DND-41 (cell line): ENCODE measurements around the gene SLC35F4.

Experiments
- ATAC-seq: fragments of 200-7000 bp; cut with Tn5 transposase; 3 replicates; pipeline ENCODE4 v1.9.1; 2021; ENCODE audit warnings: low read depth; ENCODE audit not compliant: insufficient read depth
- DNase-seq: peaks from one replicate; pipeline ENCODE4 v3.0.0-alpha.2; 2020
- H2AFZ ChIP-seq: 2 replicates; pipeline ENCODE4 v1.6.0; 2012; ENCODE audit warnings: low read depth, low read length
- H3K27ac ChIP-seq: 2 replicates; pipeline ENCODE4 v1.5.1; 2012; ENCODE audit warnings: low read length, inconsistent platforms
- H3K27me3 ChIP-seq: fragments of 200-600 bp; sonication (generic); 2 replicates; pipeline ENCODE4 v1.6.0; 2012; ENCODE audit warnings: low read length, mild to moderate bottlenecking, inconsistent platforms; ENCODE audit not compliant: insufficient read depth, poor library complexity
- H3K36me3 ChIP-seq: 2 replicates; pipeline ENCODE4 v1.5.1; 2012; ENCODE audit warnings: low read length, inconsistent platforms; ENCODE audit not compliant: insufficient read depth
- H3K4me1 ChIP-seq: 2 replicates; pipeline ENCODE4 v1.5.1; 2012; ENCODE audit warnings: mild to moderate bottlenecking, low read length; ENCODE audit not compliant: insufficient read depth
- H3K4me2 ChIP-seq: 2 replicates; pipeline ENCODE4 v1.6.0; 2012; ENCODE audit warnings: mild to moderate bottlenecking, moderate library complexity, low read length, inconsistent platforms; ENCODE audit not compliant: insufficient read depth
- H3K4me3 ChIP-seq, 2 experiments: fragments of 200-600 bp in 1 of 2; shearing (Covaris generic) in 1 of 2; 2 replicates each; pipeline ENCODE4 v1.5.1; 2012 to 2016; ENCODE audit warnings: inconsistent platforms in 2 of 2, low read length in 2 of 2, mild to moderate bottlenecking in 2 of 2, low read depth in 1 of 2, moderate library complexity in 1 of 2
- H3K79me2 ChIP-seq: 2 replicates; pipeline ENCODE4 v1.6.0; 2012; ENCODE audit warnings: low read length, inconsistent platforms; ENCODE audit not compliant: insufficient read depth
- H3K9ac ChIP-seq: 2 replicates; pipeline ENCODE4 v1.6.0; 2012; ENCODE audit warnings: low read depth, mild to moderate bottlenecking, inconsistent platforms, low read length, moderate library complexity
- H3K9me3 ChIP-seq: 2 replicates; pipeline ENCODE4 v1.5.1; 2012; ENCODE audit warnings: low read length, moderate library complexity, mild to moderate bottlenecking, inconsistent platforms; ENCODE audit not compliant: insufficient read depth, severe bottlenecking
- H4K20me1 ChIP-seq: 2 replicates; pipeline ENCODE4 v1.6.0; 2012; ENCODE audit warnings: low read length; ENCODE audit not compliant: insufficient read depth
- CTCF ChIP-seq: IDR thresholded peaks from 2 replicates; pipeline ENCODE4 v1.5.1; 2012; ENCODE audit warnings: borderline replicate concordance, low read length, moderate library complexity, mild to moderate bottlenecking; ENCODE audit not compliant: poor library complexity, severe bottlenecking; ENCODE audit errors: extremely low read depth
- EZH2 ChIP-seq: IDR thresholded peaks from 3 replicates; pipeline ENCODE4 v1.6.1; 2012; ENCODE audit warnings: borderline replicate concordance, low read depth, mild to moderate bottlenecking, moderate library complexity, low read length, inconsistent platforms; ENCODE audit not compliant: severe bottlenecking

SLC35F4 gene

GRCh38 chr14:57704763-57705162, 161.1 kb downstream of the SLC35F4 start:
- H3K9me3 ChIP-seq = no peaks in the 10 kb centered on the region
- no peak overlapping the region for H3K4me3 ChIP-seq
- no peaks in the 10 kb centered on the region for H3K79me2 ChIP-seq
- H2AFZ ChIP-seq = no peak overlapping the region
- no peaks in the 10 kb centered on the region for H3K27me3 ChIP-seq
- H3K4me2 ChIP-seq = no peak overlapping the region
- TF ChIP-seq EZH2 (no peak), CTCF (no peak)
- no peaks in the 10 kb centered on the region for H4K20me1 ChIP-seq
- no peaks in the 10 kb centered on the region for H3K36me3 ChIP-seq
- DNase-seq = no peak
- no peaks in the 10 kb centered on the region for H3K4me1 ChIP-seq
- no peak overlapping the region for H3K9ac ChIP-seq
- no peak for ATAC-seq
- H3K27ac ChIP-seq = no peak overlapping the region

GRCh38 chr14:57699947-57700346, 165.9 kb downstream of the SLC35F4 start:
- no peaks in the 10 kb centered on the region for H3K27me3 ChIP-seq
- no peaks in the 10 kb centered on the region for H3K36me3 ChIP-seq
- no peak overlapping the region for H3K4me3 ChIP-seq
- TF ChIP-seq CTCF (no peak), EZH2 (no peak)
- H4K20me1 ChIP-seq = no peaks in the 10 kb centered on the region
- no peak overlapping the region for H2AFZ ChIP-seq
- DNase-seq (no peak), ATAC-seq (no peak)
- no peaks in the 10 kb centered on the region for H3K4me1 ChIP-seq
- H3K27ac ChIP-seq = no peak overlapping the region
- no peak overlapping the region for H3K9ac ChIP-seq
- no peaks in the 10 kb centered on the region for H3K9me3 ChIP-seq
- H3K4me2 ChIP-seq = no peak overlapping the region
- H3K79me2 ChIP-seq = no peaks in the 10 kb centered on the region

DNA sequence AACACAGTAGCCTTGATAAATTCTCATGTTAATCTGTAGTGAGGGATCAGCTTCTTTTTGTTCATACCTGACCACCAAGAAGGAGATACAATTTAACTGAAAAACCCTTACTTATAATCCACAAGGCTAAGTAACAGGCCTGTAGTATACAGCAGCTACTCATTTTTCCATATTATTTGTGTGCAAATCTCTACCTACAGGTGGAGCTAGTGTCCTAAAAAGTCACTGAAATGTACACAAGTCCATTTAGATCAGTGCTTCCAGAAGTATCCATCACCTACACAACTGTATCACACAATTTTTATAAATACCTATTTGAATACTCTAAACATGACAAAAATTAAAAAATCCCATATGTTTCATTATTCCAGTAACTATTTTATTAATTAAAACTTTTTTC, 173.2 kb downstream of the SLC35F4 start:
- H3K4me2 ChIP-seq = no peak overlapping the region
- ATAC-seq = 0 out of 3 replicates have a peak, but pooled peaks have one; percentile 57
- no peak overlapping the region for H3K27ac ChIP-seq
- TF ChIP-seq EZH2 (no peak), CTCF (peak; percentile 62)
- H2AFZ ChIP-seq = no peak overlapping the region
- H3K4me3 ChIP-seq = no peak overlapping the region
- no peak overlapping the region for H3K9ac ChIP-seq
- no peaks in the 10 kb centered on the region for H3K36me3 ChIP-seq
- H4K20me1 ChIP-seq = no peaks in the 10 kb centered on the region
- no peaks in the 10 kb centered on the region for H3K4me1 ChIP-seq
- H3K79me2 ChIP-seq = no peaks in the 10 kb centered on the region
- H3K9me3 ChIP-seq = no peaks in the 10 kb centered on the region
- no peaks in the 10 kb centered on the region for H3K27me3 ChIP-seq
- no peak for DNase-seq

GRCh38 chr14:57687416-57687815, 178.5 kb downstream of the SLC35F4 start:
- no peak overlapping the region for H3K27ac ChIP-seq
- no peaks in the 10 kb centered on the region for H3K4me1 ChIP-seq
- no peak overlapping the region for H3K9ac ChIP-seq
- H3K79me2 ChIP-seq = no peaks in the 10 kb centered on the region
- H3K27me3 ChIP-seq = peaks cover 4% of the 10 kb centered on the region
- H3K36me3 ChIP-seq = no peaks in the 10 kb centered on the region
- H2AFZ ChIP-seq = no peak overlapping the region
- no peak for TF ChIP-seq EZH2
- TF ChIP-seq CTCF = no peak
- no peak for DNase-seq
- H3K9me3 ChIP-seq = no peaks in the 10 kb centered on the region
- no peak overlapping the region for H3K4me3 ChIP-seq
- H4K20me1 ChIP-seq = no peaks in the 10 kb centered on the region
- no peak for ATAC-seq
- no peak overlapping the region for H3K4me2 ChIP-seq
